Panc1 (cell line): ENCODE measurements around the gene RHOJ.

Source experiments
- TCF7L2 ChIP-seq: IDR thresholded peaks from 2 replicates; pipeline ENCODE4 v1.6.1; 2011; ENCODE audit warnings: mild to moderate bottlenecking, low read depth, low read length, inconsistent platforms
- TF ChIP-seq, protein P1 (sequence below): fragments of 450-650 bp; IDR thresholded peaks from 2 replicates; pipeline ENCODE4 v1.5.1; 2017; ENCODE audit warnings: mild to moderate bottlenecking
- TF ChIP-seq, protein P2 (sequence below), 2 experiments: IDR thresholded peaks; 2 replicates each; pipeline ENCODE4 v1.6.1; 2011 to 2012; ENCODE audit warnings: low read depth in 2 of 2, control low read depth in 1 of 2, low read length in 1 of 2, mild to moderate bottlenecking in 1 of 2, moderate library complexity in 1 of 2; ENCODE audit not compliant: insufficient read depth in 1 of 2

DNA sequence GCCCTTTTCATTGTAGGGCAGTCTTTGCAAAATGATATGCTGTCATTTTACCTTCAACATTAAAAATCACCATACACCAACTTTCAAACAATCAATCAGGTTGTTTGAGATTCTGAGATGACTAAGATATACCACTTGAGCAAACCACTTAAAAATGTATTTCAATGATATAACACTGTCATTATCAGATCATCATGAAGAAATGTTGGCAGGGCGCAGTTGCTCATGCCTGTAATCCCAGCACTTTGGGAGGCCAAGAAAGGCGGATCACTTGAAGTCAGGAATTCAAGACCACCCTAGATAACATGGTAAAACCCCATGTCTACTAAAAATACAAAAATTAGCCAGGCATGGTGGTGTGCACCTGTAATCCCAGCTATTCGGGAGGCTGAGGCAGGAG, 13.0 kb upstream of the RHOJ start:
- TF ChIP-seq, protein P1, sequence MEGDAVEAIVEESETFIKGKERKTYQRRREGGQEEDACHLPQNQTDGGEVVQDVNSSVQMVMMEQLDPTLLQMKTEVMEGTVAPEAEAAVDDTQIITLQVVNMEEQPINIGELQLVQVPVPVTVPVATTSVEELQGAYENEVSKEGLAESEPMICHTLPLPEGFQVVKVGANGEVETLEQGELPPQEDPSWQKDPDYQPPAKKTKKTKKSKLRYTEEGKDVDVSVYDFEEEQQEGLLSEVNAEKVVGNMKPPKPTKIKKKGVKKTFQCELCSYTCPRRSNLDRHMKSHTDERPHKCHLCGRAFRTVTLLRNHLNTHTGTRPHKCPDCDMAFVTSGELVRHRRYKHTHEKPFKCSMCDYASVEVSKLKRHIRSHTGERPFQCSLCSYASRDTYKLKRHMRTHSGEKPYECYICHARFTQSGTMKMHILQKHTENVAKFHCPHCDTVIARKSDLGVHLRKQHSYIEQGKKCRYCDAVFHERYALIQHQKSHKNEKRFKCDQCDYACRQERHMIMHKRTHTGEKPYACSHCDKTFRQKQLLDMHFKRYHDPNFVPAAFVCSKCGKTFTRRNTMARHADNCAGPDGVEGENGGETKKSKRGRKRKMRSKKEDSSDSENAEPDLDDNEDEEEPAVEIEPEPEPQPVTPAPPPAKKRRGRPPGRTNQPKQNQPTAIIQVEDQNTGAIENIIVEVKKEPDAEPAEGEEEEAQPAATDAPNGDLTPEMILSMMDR, result no peak
- no peak for TF ChIP-seq TCF7L2
- TF ChIP-seq, protein P2, sequence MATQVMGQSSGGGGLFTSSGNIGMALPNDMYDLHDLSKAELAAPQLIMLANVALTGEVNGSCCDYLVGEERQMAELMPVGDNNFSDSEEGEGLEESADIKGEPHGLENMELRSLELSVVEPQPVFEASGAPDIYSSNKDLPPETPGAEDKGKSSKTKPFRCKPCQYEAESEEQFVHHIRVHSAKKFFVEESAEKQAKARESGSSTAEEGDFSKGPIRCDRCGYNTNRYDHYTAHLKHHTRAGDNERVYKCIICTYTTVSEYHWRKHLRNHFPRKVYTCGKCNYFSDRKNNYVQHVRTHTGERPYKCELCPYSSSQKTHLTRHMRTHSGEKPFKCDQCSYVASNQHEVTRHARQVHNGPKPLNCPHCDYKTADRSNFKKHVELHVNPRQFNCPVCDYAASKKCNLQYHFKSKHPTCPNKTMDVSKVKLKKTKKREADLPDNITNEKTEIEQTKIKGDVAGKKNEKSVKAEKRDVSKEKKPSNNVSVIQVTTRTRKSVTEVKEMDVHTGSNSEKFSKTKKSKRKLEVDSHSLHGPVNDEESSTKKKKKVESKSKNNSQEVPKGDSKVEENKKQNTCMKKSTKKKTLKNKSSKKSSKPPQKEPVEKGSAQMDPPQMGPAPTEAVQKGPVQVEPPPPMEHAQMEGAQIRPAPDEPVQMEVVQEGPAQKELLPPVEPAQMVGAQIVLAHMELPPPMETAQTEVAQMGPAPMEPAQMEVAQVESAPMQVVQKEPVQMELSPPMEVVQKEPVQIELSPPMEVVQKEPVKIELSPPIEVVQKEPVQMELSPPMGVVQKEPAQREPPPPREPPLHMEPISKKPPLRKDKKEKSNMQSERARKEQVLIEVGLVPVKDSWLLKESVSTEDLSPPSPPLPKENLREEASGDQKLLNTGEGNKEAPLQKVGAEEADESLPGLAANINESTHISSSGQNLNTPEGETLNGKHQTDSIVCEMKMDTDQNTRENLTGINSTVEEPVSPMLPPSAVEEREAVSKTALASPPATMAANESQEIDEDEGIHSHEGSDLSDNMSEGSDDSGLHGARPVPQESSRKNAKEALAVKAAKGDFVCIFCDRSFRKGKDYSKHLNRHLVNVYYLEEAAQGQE (IDR thresholded peaks at IDR 0.05; ENCODE audit: insufficient read depth in 1 of 2, low read depth in 2 of 2, low read length in 1 of 2), result no peak
